GM12878 (cell line): ENCODE results near the gene ERP27. TPM values are rescaled to one million over a fixed set of nuclear protein-coding genes. Genes with fewer than 3 reads are reported as not detected.
A peak's percentile ranks its signal among the peaks of the same experiment; 100 is the strongest.

Source experiments
- ATAC-seq: fragments of 200-7000 bp; cut with Tn5 transposase; 3 replicates; pipeline ENCODE4 v1.9.1; 2020; ENCODE audit warnings: mild to moderate bottlenecking, moderate library complexity
- BruUV-seq: library from RNA; stranded (reverse); fragments of 400-500 nt; replicated peaks from 2 replicates; lab custom pipeline; 2021; lab: Mats Ljungman, UMichigan
- CTCF ChIA-PET: fragments of 300-600 bp; sonication (Branson Sonifier 250); formaldehyde crosslinking; extraction: SDS; loops from one replicate; lab custom pipeline; 2021; ENCODE audit warnings: inconsistent platforms; lab: Yijun Ruan, JAX
- POLR2A ChIA-PET: fragments of 350-600 bp; formaldehyde crosslinking; extraction: SDS; loops from one replicate; lab custom pipeline; 2021; ENCODE audit warnings: inconsistent platforms; lab: Charles Lee
- RAD21 ChIA-PET: fragments of 300-600 bp; sonication (Branson Sonifier 250); formaldehyde crosslinking; loops from one replicate; lab custom pipeline; 2023; ENCODE audit warnings: antibody characterized with exemption; ENCODE audit not compliant: unreplicated experiment; lab: Charles Lee
- SMC1A ChIA-PET: fragments of 300-600 bp; sonication (Branson Sonifier 250); formaldehyde crosslinking; loops from one replicate; lab custom pipeline; 2023; ENCODE audit not compliant: unreplicated experiment, uncharacterized antibody; lab: Charles Lee
- DNase-seq: peaks from one replicate; pipeline ENCODE4 v3.0.0-alpha.2; 2011; ENCODE audit warnings: low read depth, low spot score
- FAIRE-seq: peaks from 3 replicates; lab custom pipeline; 2011; peaks lifted over from hg19 to GRCh38; lab: Jason Lieb, UNC
- H2AFZ ChIP-seq: 2 replicates; pipeline ENCODE4 v1.6.0; 2011; ENCODE audit warnings: low read depth, low read length, control low read depth; ENCODE audit not compliant: control insufficient read depth
- H3K27ac ChIP-seq: 2 replicates; pipeline ENCODE4 v1.5.1; 2011; ENCODE audit warnings: control low read depth; ENCODE audit not compliant: control insufficient read depth, insufficient read depth
- H3K27me3 ChIP-seq, 2 experiments: replicated peaks in 1 of 2; 2 replicates each; pipeline versions ENCODE4 v1.6.0 to v1.6.1; 2011; ENCODE audit warnings: low read length in 1 of 2; ENCODE audit not compliant: control insufficient read depth in 2 of 2, insufficient read depth in 2 of 2
- H3K36me3 ChIP-seq, 2 experiments: 2 replicates each; pipeline ENCODE4 v1.5.1; 2011; ENCODE audit warnings: low read length in 1 of 2; ENCODE audit not compliant: control insufficient read depth in 2 of 2, insufficient read depth in 2 of 2
- H3K4me1 ChIP-seq: 2 replicates; pipeline ENCODE4 v1.6.1; 2011; ENCODE audit warnings: mild to moderate bottlenecking, low read length, moderate library complexity, mixed read lengths; ENCODE audit not compliant: control insufficient read depth, insufficient read depth
- H3K4me2 ChIP-seq: 2 replicates; pipeline ENCODE4 v1.6.0; 2011; ENCODE audit warnings: control low read depth; ENCODE audit not compliant: control insufficient read depth, insufficient read depth
- H3K4me3 ChIP-seq: fragments of 200-600 bp; sonication (generic); 2 replicates; pipeline ENCODE4 v1.5.1; 2016
- H3K79me2 ChIP-seq: 2 replicates; pipeline ENCODE4 v1.6.0; 2011; ENCODE audit warnings: low read length; ENCODE audit not compliant: control insufficient read depth, insufficient read depth
- H3K9ac ChIP-seq: 2 replicates; pipeline ENCODE4 v1.8.0; 2011; ENCODE audit warnings: low read length, control low read depth, mixed read lengths; ENCODE audit not compliant: control insufficient read depth, insufficient read depth
- H3K9me3 ChIP-seq: replicated peaks from 3 replicates; pipeline ENCODE4 v1.5.1; 2011; ENCODE audit warnings: mild to moderate bottlenecking, low read length; ENCODE audit not compliant: control insufficient read depth, insufficient read depth
- H4K20me1 ChIP-seq: 2 replicates; pipeline ENCODE4 v1.6.0; 2011; ENCODE audit not compliant: control insufficient read depth, insufficient read depth
- ATF7 ChIP-seq: fragments of 450-650 bp; IDR thresholded peaks from 2 replicates; pipeline ENCODE4 v1.6.1; 2016; ENCODE audit warnings: low read depth, mild to moderate bottlenecking
- CBFB ChIP-seq: IDR thresholded peaks from 2 replicates; pipeline ENCODE4 v1.6.1; 2016; ENCODE audit warnings: antibody characterized with exemption, low read depth
- CBX3 ChIP-seq: fragments of 200-600 bp; sonication (generic); IDR thresholded peaks from 2 replicates; pipeline ENCODE4 v1.6.1; 2016; ENCODE audit warnings: low read depth, borderline replicate concordance
- CBX5 ChIP-seq: sonication (generic); IDR thresholded peaks from 2 replicates; pipeline ENCODE4 v1.6.1; 2016; ENCODE audit warnings: low read depth, moderate library complexity, mild to moderate bottlenecking, inconsistent platforms
- CHD4 ChIP-seq: fragments of 200-600 bp; sonication (generic); IDR thresholded peaks from 2 replicates; pipeline ENCODE4 v1.6.1; 2016; ENCODE audit warnings: mild to moderate bottlenecking
- IKZF1 ChIP-seq: fragments of 450-650 bp; conservative IDR thresholded peaks from 2 replicates; pipeline ENCODE4 v1.6.1; 2017; ENCODE audit warnings: antibody characterized with exemption, mild to moderate bottlenecking
- IKZF2 ChIP-seq, 2 experiments: fragments of 450-650 bp; IDR thresholded peaks; 2 replicates each; pipeline ENCODE4 v1.6.1; 2017; ENCODE audit warnings: mild to moderate bottlenecking in 2 of 2, moderate library complexity in 2 of 2
- JUNB ChIP-seq: IDR thresholded peaks from 2 replicates; pipeline ENCODE4 v1.6.1; 2016; ENCODE audit warnings: antibody characterized with exemption, mild to moderate bottlenecking
- MTA2 ChIP-seq: fragments of 450-650 bp; IDR thresholded peaks from 2 replicates; pipeline ENCODE4 v1.6.1; 2016; ENCODE audit warnings: low read depth, mild to moderate bottlenecking, moderate library complexity
- PBX3 ChIP-seq: IDR thresholded peaks from 2 replicates; pipeline ENCODE4 v1.6.1; 2011; ENCODE audit warnings: mild to moderate bottlenecking, low read depth, low read length, moderate library complexity; ENCODE audit not compliant: insufficient replicate concordance
- SIX5 ChIP-seq: IDR thresholded peaks from 2 replicates; pipeline ENCODE4 v1.6.1; 2011; ENCODE audit warnings: mild to moderate bottlenecking, low read depth, low read length, moderate library complexity; ENCODE audit not compliant: severe bottlenecking
- SMAD1 ChIP-seq: fragments of 450-650 bp; IDR thresholded peaks from 2 replicates; pipeline ENCODE4 v1.6.1; 2018; ENCODE audit warnings: mild to moderate bottlenecking, low read depth; ENCODE audit not compliant: partially characterized antibody
- SMAD5 ChIP-seq: IDR thresholded peaks from 2 replicates; pipeline ENCODE4 v1.6.1; 2016; ENCODE audit warnings: antibody characterized with exemption, low read depth
- SPI1 ChIP-seq: IDR thresholded peaks from 2 replicates; pipeline ENCODE4 v1.6.1; 2011; ENCODE audit warnings: low read depth, mild to moderate bottlenecking, low read length, moderate library complexity, borderline replicate concordance; ENCODE audit not compliant: insufficient read depth
- TCF12 ChIP-seq: IDR thresholded peaks from 2 replicates; pipeline ENCODE4 v1.6.1; 2011; ENCODE audit warnings: low read depth, mild to moderate bottlenecking, low read length
- ZBTB4 ChIP-seq: fragments of 450-650 bp; formaldehyde crosslinking; IDR thresholded peaks from 2 replicates; pipeline ENCODE4 v1.4.0; 2022; ENCODE audit warnings: mild to moderate bottlenecking, moderate library complexity
- WGBS: methylation state at CpG from one replicate; pipeline ENCODE4 v1.1.6; 2016; ENCODE audit warnings: low lambda C conversion rate; ENCODE audit not compliant: insufficient replicate concordance, insufficient coverage; ENCODE audit errors: missing lambda C conversion rate; 5-methylcytosine and 5-hydroxymethylcytosine counted together
- in situ Hi-C: fragments of 300-500 bp; cut with MboI; formaldehyde crosslinking; loops from 9 replicates; pipeline ENCODE4 v1.14.3; 2018; ENCODE audit warnings: mixed read lengths
- intact Hi-C: fragments of 100-400 bp; cut with micrococcal nuclease; formaldehyde crosslinking; loops from one replicate; pipeline ENCODE4 v1.14.2; 2022; ENCODE audit not compliant: unreplicated experiment
- polyA plus RNA-seq, 11 experiments: library from polyadenylated mRNA; depleted of rRNA in 4 of 11; unstranded in 6 of 11; stranded (reverse) in 5 of 11; fragments of >200 nt; fragmentation: Nextera tagmentation in 4 of 11; fragmentation: Illumina TruSeq in 1 of 11; extraction: Ambion mirVana in 4 of 11; extraction: Trizol in 1 of 11; gene quantifications; 1 replicate in 1 of 11; 2 replicates in 10 of 11; pipeline versions ENCODE4 v1.2.1 to v1.2.3, GENCODE V29; 2011 to 2016; ENCODE audit warnings: inconsistent platforms in 2 of 11, missing spikeins in 2 of 11, low read depth in 1 of 11
- total RNA-seq, 4 experiments: library from RNA; depleted of rRNA in 3 of 4; stranded (reverse); fragments of >200 nt in 3 of 4; fragmentation: Illumina TruSeq in 1 of 4; extraction: Trizol in 1 of 4; gene quantifications; 2 replicates each; pipeline versions ENCODE4 v1.2.1 to v1.2.3, GENCODE V29; 2013 to 2021

Gene ERP27
- total and polyA plus RNA-seq, 10 of the 15 experiments (the other 5 are each of a cell fraction or from before 2014, with no cell fraction given), result 0.91 to 2.4 (median 1.4) TPM

- TF ChIP-seq PBX3, result peak; percentile 58
- no peak for TF ChIP-seq CBX3
- TF ChIP-seq ATF7, result peak; percentile 26; the same call in 1 of the 2 replicates
- peak; percentile 81 for TF ChIP-seq CBFB
- TF ChIP-seq SMAD5, result no peak
- TF ChIP-seq CBX5, result peak; percentile 71; the same call in 1 of the 2 replicates
- TF ChIP-seq SMAD1, result peak; percentile 91
- TF ChIP-seq JUNB, result no peak
- no peak for TF ChIP-seq TCF12
- peak; percentile 85 for TF ChIP-seq SPI1
- TF ChIP-seq MTA2, result peak; percentile 62
- peak; percentile 43 to 45; a peak in 2 of 4 replicates for TF ChIP-seq IKZF2 (IDR thresholded peaks at IDR 0.05)
- peak; percentile 28; the same call in 1 of the 2 replicates for TF ChIP-seq IKZF1
- TF ChIP-seq, all 136 proteins: peak for 21
These were observed 53.9 kb downstream of the ERP27 start (continued) for GRCh38 chr12:14884458-14884878.

- no peak for DNase-seq
- SMC1A ChIA-PET, result interaction anchor here (0.7 to 1.7 kb wide), 4 partner anchors 30 to 112 kb away, joined by 3 to 7 read pairs (median 5); no protein-coding TSS in a partner anchor
- no peaks in the 10 kb centered on the region for H3K79me2 ChIP-seq
- no peak for TF ChIP-seq CHD4
- TF ChIP-seq SIX5, result no peak
- no peak for TF ChIP-seq ZBTB4 (CRISPR knock-in tag)
- TF ChIP-seq, all 136 proteins: peak for 0
- no peak for ATAC-seq
- H3K9ac ChIP-seq, result no peak overlapping the region
- in situ Hi-C loops, result no loop called here
- peaks cover 9% of the 10 kb centered on the region; the same call in 1 of the 2 replicates for H3K4me1 ChIP-seq
- WGBS, result 78% methylated on average over 10 of the region's 10 CpGs
- intact Hi-C loops, result loop anchor here (5.0 kb wide), 1 partner anchor 36 kb away; no protein-coding TSS in a partner anchor
- no peaks in the 10 kb centered on the region for H4K20me1 ChIP-seq
- H3K36me3 ChIP-seq, result no peaks in the 10 kb centered on the region
- POLR2A ChIA-PET, result interaction anchor here (1.1 kb wide), 1 partner anchor 8 kb away, joined by 4 read pairs; no protein-coding TSS in a partner anchor
- no peak overlapping the region for H3K4me3 ChIP-seq
- H3K27ac ChIP-seq, result no peak overlapping the region
- no peaks in the 10 kb centered on the region; a peak in 3 of 4 replicates for H3K27me3 ChIP-seq
- no peak overlapping the region for H3K4me2 ChIP-seq
- no TSS peak for BruUV-seq
- H3K9me3 ChIP-seq, result no peaks in the 10 kb centered on the region
- FAIRE-seq, result no peak
- CTCF ChIA-PET, result interaction anchor here (1.0 to 1.4 kb wide), 3 partner anchors 10 to 54 kb away, joined by 3 to 5 read pairs (median 3); partner anchors contain the start of gene ERP27
- no peak overlapping the region for H2AFZ ChIP-seq
- RAD21 ChIA-PET, result interaction anchor here (0.8 to 1.4 kb wide), 3 partner anchors 106 to 337 kb away, joined by 3 to 4 read pairs (median 3); partner anchors contain the start of gene RERG
These were observed 54.7 kb downstream of the ERP27 start for GRCh38 chr12:14883686-14884085.
